HG03432 (cell line): Measurements from ENCODE around the gene SEC14L2.
A peak's percentile ranks its signal among the peaks of the same experiment; 100 is the strongest.

Source experiments
- ATAC-seq: cut with Tn5 transposase; IDR thresholded peaks from one replicate; pipeline ENCODE4 v1.9.1; 2021; ENCODE audit warnings: mild to moderate bottlenecking, moderate library complexity; ENCODE audit not compliant: unreplicated experiment

The SEC14L2 gene

GRCh38 chr22:30396871-30397655 is at the start of gene SEC14L2:
Gene SEC14L2 (plus strand): TSS chr22:30397018. CDS start chr22:30397117, 99 bp downstream.
- ATAC-seq = no peak

- no peak for ATAC-seq
Measured at GRCh38 chr22:30347255-30347892, 49.4 kb upstream of the SEC14L2 start.

GRCh38 chr22:30348404-30348803 is 48.4 kb upstream of the SEC14L2 start:
- no peak for ATAC-seq

GRCh38 chr22:30348809-30349208 is 48.0 kb upstream of the SEC14L2 start:
- ATAC-seq = no peak

GRCh38 chr22:30351226-30351625 is 45.6 kb upstream of the SEC14L2 start:
- ATAC-seq = no peak

GRCh38 chr22:30354644-30355043 is 42.2 kb upstream of the SEC14L2 start:
- ATAC-seq = no peak

GRCh38 chr22:30356449-30357235 is 40.2 kb upstream of the SEC14L2 start, which contains the start of the genes CCDC157 and SF3A1:
Gene CCDC157 (plus strand): TSS chr22:30357007. CDS start chr22:30366001, 8,994 bp downstream.
Gene SF3A1 (minus strand): TSS chr22:30356894. CDS start chr22:30356792, 102 bp downstream.
- peak; percentile 93 for ATAC-seq

- ATAC-seq = no peak
Measured at GRCh38 chr22:30357236-30357570, 39.6 kb upstream of the SEC14L2 start.

GRCh38 chr22:30357650-30358215 is 39.1 kb upstream of the SEC14L2 start:
- no peak for ATAC-seq

- no peak for ATAC-seq
Measured at GRCh38 chr22:30358541-30358940, 38.3 kb upstream of the SEC14L2 start.

GRCh38 chr22:30361916-30362650 is 34.7 kb upstream of the SEC14L2 start:
- ATAC-seq = no peak

GRCh38 chr22:30362651-30363281 is 34.1 kb upstream of the SEC14L2 start:
- no peak for ATAC-seq

- no peak for ATAC-seq
Measured at GRCh38 chr22:30365891-30366290, 30.9 kb upstream of the SEC14L2 start.

- no peak for ATAC-seq
Measured at GRCh38 chr22:30368420-30368819, 28.4 kb upstream of the SEC14L2 start.

- ATAC-seq = no peak
Measured at GRCh38 chr22:30370641-30371230, 26.1 kb upstream of the SEC14L2 start.

- ATAC-seq = no peak
Measured at GRCh38 chr22:30371321-30371720, 25.5 kb upstream of the SEC14L2 start.

- ATAC-seq = no peak
Measured at GRCh38 chr22:30371981-30372380, 24.8 kb upstream of the SEC14L2 start.

- no peak for ATAC-seq
Measured at GRCh38 chr22:30372915-30373314, 23.9 kb upstream of the SEC14L2 start.
